ENCODE results near the gene UBA3.

- TF ChIP-seq, protein P1, sequence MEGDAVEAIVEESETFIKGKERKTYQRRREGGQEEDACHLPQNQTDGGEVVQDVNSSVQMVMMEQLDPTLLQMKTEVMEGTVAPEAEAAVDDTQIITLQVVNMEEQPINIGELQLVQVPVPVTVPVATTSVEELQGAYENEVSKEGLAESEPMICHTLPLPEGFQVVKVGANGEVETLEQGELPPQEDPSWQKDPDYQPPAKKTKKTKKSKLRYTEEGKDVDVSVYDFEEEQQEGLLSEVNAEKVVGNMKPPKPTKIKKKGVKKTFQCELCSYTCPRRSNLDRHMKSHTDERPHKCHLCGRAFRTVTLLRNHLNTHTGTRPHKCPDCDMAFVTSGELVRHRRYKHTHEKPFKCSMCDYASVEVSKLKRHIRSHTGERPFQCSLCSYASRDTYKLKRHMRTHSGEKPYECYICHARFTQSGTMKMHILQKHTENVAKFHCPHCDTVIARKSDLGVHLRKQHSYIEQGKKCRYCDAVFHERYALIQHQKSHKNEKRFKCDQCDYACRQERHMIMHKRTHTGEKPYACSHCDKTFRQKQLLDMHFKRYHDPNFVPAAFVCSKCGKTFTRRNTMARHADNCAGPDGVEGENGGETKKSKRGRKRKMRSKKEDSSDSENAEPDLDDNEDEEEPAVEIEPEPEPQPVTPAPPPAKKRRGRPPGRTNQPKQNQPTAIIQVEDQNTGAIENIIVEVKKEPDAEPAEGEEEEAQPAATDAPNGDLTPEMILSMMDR (IDR thresholded peaks at IDR 0.05; ENCODE audit: poor library complexity) = no peak
- TF ChIP-seq EZH2phosphoT487 (IDR thresholded peaks at IDR 0.05; ENCODE audit: low read depth, severe bottlenecking, unreplicated experiment) (no peak), EZH2 (IDR thresholded peaks at IDR 0.05; ENCODE audit: borderline replicate concordance) (no peak)
These were observed 7.0 kb upstream of the UBA3 start for GRCh38 chr3:69087030-69087791.

Data from hepatocyte (in vitro differentiated cells).